PC-3 (cell line): ENCODE measurements around the gene EFNA5. TPM values are rescaled to one million over a fixed set of nuclear protein-coding genes. Genes with fewer than 3 reads are reported as not detected.
A peak's percentile ranks its signal among the peaks of the same experiment; 100 is the strongest.

Source experiments
- ATAC-seq: fragments of 200-7000 bp; cut with Tn5 transposase; 2 replicates; pipeline ENCODE4 v1.9.1; 2020; ENCODE audit warnings: mild to moderate bottlenecking, moderate library complexity
- BruUV-seq: library from RNA; stranded (reverse); fragments of 400-500 nt; replicated peaks from 2 replicates; lab custom pipeline; 2021; lab: Mats Ljungman, UMichigan
- CTCF ChIA-PET: fragments of 300-600 bp; sonication (Branson Sonifier 250); formaldehyde crosslinking; loops from one replicate; lab custom pipeline; 2022; ENCODE audit warnings: antibody characterized with exemption; lab: Charles Lee
- POLR2A ChIA-PET: fragments of 300-600 bp; sonication (Branson Sonifier 250); formaldehyde crosslinking; loops from one replicate; lab custom pipeline; 2022; ENCODE audit warnings: antibody characterized with exemption; ENCODE audit not compliant: unreplicated experiment; lab: Charles Lee
- DNase-seq: peaks from one replicate; pipeline ENCODE4 v3.0.0-alpha.2; 2015
- H2AFZ ChIP-seq: fragments of 300-600 bp; sonication (generic); 2 replicates; pipeline ENCODE4 v1.6.0; 2016; ENCODE audit warnings: antibody characterized with exemption, low read length
- H3F3A ChIP-seq: fragments of 300-600 bp; sonication (generic); one replicate; pipeline ENCODE4 v1.6.0; 2017; ENCODE audit warnings: antibody characterized with exemption, low read length, control low read depth, mild to moderate bottlenecking; ENCODE audit not compliant: unreplicated experiment
- H3K27ac ChIP-seq: fragments of 300-600 bp; sonication (generic); 2 replicates; pipeline ENCODE4 v1.5.1; 2016; ENCODE audit warnings: mild to moderate bottlenecking, low read length
- H3K27me3 ChIP-seq: fragments of 300-600 bp; sonication (generic); 2 replicates; pipeline ENCODE4 v1.6.1; 2016; ENCODE audit warnings: low read length, mixed read lengths
- H3K36me3 ChIP-seq: fragments of 300-600 bp; sonication (generic); 2 replicates; pipeline ENCODE4 v1.6.1; 2016; ENCODE audit warnings: low read depth, mixed run types, low read length, mixed read lengths
- H3K4me1 ChIP-seq: fragments of 300-600 bp; sonication (generic); 2 replicates; pipeline ENCODE4 v1.5.1; 2016; ENCODE audit warnings: low read length; ENCODE audit not compliant: insufficient read depth
- H3K4me2 ChIP-seq: fragments of 300-600 bp; sonication (generic); 2 replicates; pipeline ENCODE4 v1.6.0; 2016; ENCODE audit warnings: low read length
- H3K4me3 ChIP-seq: fragments of 300-600 bp; sonication (generic); 2 replicates; pipeline ENCODE4 v1.5.1; 2016; ENCODE audit warnings: mild to moderate bottlenecking, low read length, mixed read lengths
- H3K79me2 ChIP-seq: fragments of 300-600 bp; sonication (generic); 2 replicates; pipeline ENCODE4 v1.6.1; 2017; ENCODE audit warnings: low read length, mixed read lengths
- H3K9ac ChIP-seq: fragments of 300-600 bp; sonication (generic); 2 replicates; pipeline ENCODE4 v1.6.0; 2016; ENCODE audit warnings: mild to moderate bottlenecking, low read length
- H3K9me2 ChIP-seq: fragments of 300-600 bp; sonication (generic); replicated peaks from 2 replicates; pipeline ENCODE4 v1.6.1; 2016; ENCODE audit warnings: mixed run types, low read length, mixed read lengths
- H3K9me3 ChIP-seq: fragments of 300-600 bp; sonication (generic); 2 replicates; pipeline ENCODE4 v1.6.1; 2016; ENCODE audit warnings: low read length, mixed read lengths
- H4K20me1 ChIP-seq: fragments of 300-600 bp; sonication (generic); 2 replicates; pipeline ENCODE4 v1.6.1; 2016; ENCODE audit warnings: low read length, mixed read lengths
- CTCF ChIP-seq: fragments of 300-600 bp; sonication (generic); conservative IDR thresholded peaks from 2 replicates; pipeline ENCODE4 v1.5.1; 2017; ENCODE audit warnings: antibody characterized with exemption, low read depth, mild to moderate bottlenecking, low read length
- EZH2 ChIP-seq: fragments of 300-600 bp; sonication (generic); IDR thresholded peaks from one replicate; pipeline ENCODE4 v1.6.1; 2017; ENCODE audit warnings: antibody characterized with exemption, mild to moderate bottlenecking, low read length; ENCODE audit not compliant: unreplicated experiment
- EZH2phosphoT487 ChIP-seq: fragments of 300-600 bp; sonication (generic); IDR thresholded peaks from 2 replicates; pipeline ENCODE4 v1.6.1; 2018; ENCODE audit warnings: mild to moderate bottlenecking, antibody characterized with exemption, low read length, borderline replicate concordance
- intact Hi-C: fragments of 100-400 bp; cut with micrococcal nuclease; formaldehyde crosslinking; loops from 2 replicates; pipeline ENCODE4 v1.9.0; 2023
- total RNA-seq: library from RNA; depleted of rRNA; stranded (reverse); fragments of >200 nt; gene quantifications from 2 replicates; pipeline ENCODE4 v1.2.3, GENCODE V29; 2014

The EFNA5 gene
- total RNA-seq, 1 experiment from 2014 or later = 5.4 TPM

- BruUV-seq = no TSS peak
- Histone ChIP-seq H3K4me2 (peak overlapping the region; percentile 67), H3K9me3 (no peaks in the 10 kb centered on the region), H3K27me3 (no peaks in the 10 kb centered on the region), H3K27ac (peak overlapping the region; percentile 61), H3K4me1 (peaks cover 52% of the 10 kb centered on the region), H4K20me1 (no peaks in the 10 kb centered on the region), H3K36me3 (no peaks in the 10 kb centered on the region), H2AFZ (0 out of 2 replicates have a peak overlapping the region, but pooled peaks have one; percentile 18), H3K4me3 (peak overlapping the region; percentile 49), H3F3A (no peaks in the 10 kb centered on the region), H3K9me2 (no peaks in the 10 kb centered on the region), H3K79me2 (peaks cover 23% of the 10 kb centered on the region), H3K9ac (peak overlapping the region; percentile 22; the same call in 1 of the 2 replicates)
- POLR2A ChIA-PET = interaction anchor here (0.6 kb wide), 1 partner anchor 120 kb away, joined by 4 read pairs; no protein-coding TSS in a partner anchor
- DNase-seq (peak; percentile 64), ATAC-seq (peak; percentile 66)
- CTCF ChIA-PET = no interaction called here
- intact Hi-C loops = loop anchor here (5.0 kb wide), 3 partner anchors 43 to 152 kb away; partner anchors contain the start of gene EFNA5
- no peak for TF ChIP-seq EZH2
Measured at GRCh38 chr5:107519900-107520354, 150.8 kb downstream of the EFNA5 start.

- ATAC-seq = no peak
- POLR2A ChIA-PET = no interaction called here
Measured at GRCh38 chr5:107518616-107519015, 152.1 kb downstream of the EFNA5 start.

GRCh38 chr5:107518190-107518589 lies 152.5 kb downstream of the EFNA5 start:
- DNase-seq (no peak), ATAC-seq (no peak)
- H3K4me1 ChIP-seq = peaks cover 46% of the 10 kb centered on the region
- no peak overlapping the region for H3K4me2 ChIP-seq
- H3K9me3 ChIP-seq = no peaks in the 10 kb centered on the region
- H3K9ac ChIP-seq = no peak overlapping the region
- H3K9me2 ChIP-seq = no peaks in the 10 kb centered on the region
- intact Hi-C loops = no loop called here
- ChIA-PET POLR2A (no interaction called here), CTCF (no interaction called here)
- no peaks in the 10 kb centered on the region for H3K36me3 ChIP-seq
- BruUV-seq = no TSS peak
- H3F3A ChIP-seq = no peaks in the 10 kb centered on the region
- H4K20me1 ChIP-seq = no peaks in the 10 kb centered on the region
- H3K27ac ChIP-seq = no peak overlapping the region
- H2AFZ ChIP-seq = no peak overlapping the region
- TF ChIP-seq EZH2 = no peak
- H3K79me2 ChIP-seq = peaks cover 23% of the 10 kb centered on the region
- H3K27me3 ChIP-seq = no peaks in the 10 kb centered on the region
- no peak overlapping the region for H3K4me3 ChIP-seq

More at GRCh38 chr5:107518616-107519015, 152.1 kb downstream of the EFNA5 start:
- H3K4me3 ChIP-seq = no peak overlapping the region
- H3K9me3 ChIP-seq = no peaks in the 10 kb centered on the region
- H3K79me2 ChIP-seq = peaks cover 23% of the 10 kb centered on the region
- H3K36me3 ChIP-seq = no peaks in the 10 kb centered on the region
- DNase-seq = no peak
- no peak overlapping the region for H3K4me2 ChIP-seq
- H3F3A ChIP-seq = no peaks in the 10 kb centered on the region
- no peaks in the 10 kb centered on the region for H3K27me3 ChIP-seq
- CTCF ChIA-PET = no interaction called here
- H3K9ac ChIP-seq = no peak overlapping the region
- H3K27ac ChIP-seq = no peak overlapping the region
- no peak overlapping the region for H2AFZ ChIP-seq
- H4K20me1 ChIP-seq = no peaks in the 10 kb centered on the region
- peaks cover 49% of the 10 kb centered on the region for H3K4me1 ChIP-seq
- intact Hi-C loops = no loop called here
- TF ChIP-seq EZH2phosphoT487 (no peak), CTCF (no peak), EZH2 (no peak)
- H3K9me2 ChIP-seq = no peaks in the 10 kb centered on the region
- no TSS peak for BruUV-seq
